Measurements from ENCODE around the gene RPL7A. TPM values are rescaled to one million over a fixed set of nuclear protein-coding genes. Genes with fewer than 3 reads are reported as not detected.
"Not testable (repeated sequence)": the region's sequence is repeated elsewhere in the genome, so short reads cannot be mapped to it uniquely, and the experiment has no call there.

Gene RPL7A
- polyA plus RNA-seq, 4 donors: 2,356 to 2,677 (median 2,609) TPM

- not testable (repeated sequence) for DNase-seq (ENCODE audit: low read depth in 4 of 4, low spot score in 3 of 4)
Observed at GRCh38 chr9:133327021-133327420, 21.0 kb upstream of the RPL7A start.

GRCh38 chr9:133327834-133328484, 20.1 kb upstream of the RPL7A start:
- no peak for DNase-seq (ENCODE audit: low read depth in 4 of 4, low spot score in 3 of 4)

- DNase-seq (ENCODE audit: low read depth in 4 of 4, low spot score in 3 of 4): not testable (repeated sequence)
Observed at GRCh38 chr9:133329306-133330156, 18.5 kb upstream of the RPL7A start.

GRCh38 chr9:133331221-133331620, 16.8 kb upstream of the RPL7A start:
- no peak for DNase-seq (ENCODE audit: low read depth in 4 of 4, low spot score in 3 of 4)

- DNase-seq (ENCODE audit: low read depth in 4 of 4, low spot score in 3 of 4): no peak
Observed at GRCh38 chr9:133331641-133332380, 16.2 kb upstream of the RPL7A start.

- DNase-seq (ENCODE audit: low read depth in 4 of 4, low spot score in 3 of 4): no peak
Observed at GRCh38 chr9:133332381-133332730, 15.7 kb upstream of the RPL7A start.

GRCh38 chr9:133333011-133333410, 15.0 kb upstream of the RPL7A start:
- no peak for DNase-seq (ENCODE audit: low read depth in 4 of 4, low spot score in 3 of 4)

GRCh38 chr9:133333566-133333965, 14.5 kb upstream of the RPL7A start:
- DNase-seq (ENCODE audit: low read depth in 4 of 4, low spot score in 3 of 4): no peak

- DNase-seq (ENCODE audit: low read depth in 4 of 4, low spot score in 3 of 4): no peak
Observed at GRCh38 chr9:133334161-133334560, 13.9 kb upstream of the RPL7A start.

GRCh38 chr9:133334888-133335287, 13.1 kb upstream of the RPL7A start:
- DNase-seq (ENCODE audit: low read depth in 4 of 4, low spot score in 3 of 4): not testable (repeated sequence)

- DNase-seq (ENCODE audit: low read depth in 4 of 4, low spot score in 3 of 4): peak; percentile 68 to 81 (median 74)
Observed at GRCh38 chr9:133335924-133336811, 11.8 kb upstream of the RPL7A start, which contains the start of gene SURF6. Gene SURF6, minus strand, starts transcription at chr9:133336188. Its CDS starts 56 bp downstream, at chr9:133336132.

- no peak for DNase-seq (ENCODE audit: low read depth in 4 of 4, low spot score in 3 of 4)
Observed at GRCh38 chr9:133339641-133340040, 8.4 kb upstream of the RPL7A start.

GRCh38 chr9:133340256-133340655, 7.8 kb upstream of the RPL7A start:
- no peak for DNase-seq (ENCODE audit: low read depth in 4 of 4, low spot score in 3 of 4)

- no peak for DNase-seq (ENCODE audit: low read depth in 4 of 4, low spot score in 3 of 4)
Observed at GRCh38 chr9:133340916-133341315, 7.1 kb upstream of the RPL7A start.

- DNase-seq (ENCODE audit: low read depth in 4 of 4, low spot score in 3 of 4): no peak
Observed at GRCh38 chr9:133341369-133342068, 6.5 kb upstream of the RPL7A start.

- no peak for DNase-seq (ENCODE audit: low read depth in 4 of 4, low spot score in 3 of 4)
Observed at GRCh38 chr9:133342069-133342406, 6.0 kb upstream of the RPL7A start.

- no peak for DNase-seq (ENCODE audit: low read depth in 4 of 4, low spot score in 3 of 4)
Observed at GRCh38 chr9:133342570-133342969, 5.4 kb upstream of the RPL7A start.

- DNase-seq (ENCODE audit: low read depth in 4 of 4, low spot score in 3 of 4): no peak
Observed at GRCh38 chr9:133344071-133344470, 3.9 kb upstream of the RPL7A start.

- DNase-seq (ENCODE audit: low read depth in 4 of 4, low spot score in 3 of 4): no peak
Observed at GRCh38 chr9:133344979-133345378, 3.0 kb upstream of the RPL7A start.

- DNase-seq (ENCODE audit: low read depth in 4 of 4, low spot score in 3 of 4): no peak
Observed at GRCh38 chr9:133345596-133345995, 2.4 kb upstream of the RPL7A start.

Data from right renal pelvis (tissue), 4 donors.